Measurements from ENCODE around the gene UBR1. TPM values are rescaled to one million over a fixed set of nuclear protein-coding genes. Genes with fewer than 3 reads are reported as not detected.

UBR1 gene
- total RNA-seq, 1 experiment from 2014 or later, result 22.2 TPM

- Histone ChIP-seq H3K4me2 (ENCODE audit: insufficient read depth, insufficient read length, low read length) (no peak overlapping the region), H3T11ph (ENCODE audit: low read length) (no peak overlapping the region), H3K9ac (ENCODE audit: extremely low read depth, insufficient read length, low read length) (no peak overlapping the region), H3K4ac (ENCODE audit: low read depth, low read length) (no peak overlapping the region), H3K23ac (ENCODE audit: insufficient read length, low read depth, low read length) (no peak overlapping the region), H2BK15ac (ENCODE audit: low read depth, low read length) (no peak overlapping the region), H2AK5ac (ENCODE audit: insufficient read length, low read length) (no peak overlapping the region), H4K20me1 (ENCODE audit: control insufficient read depth, insufficient read depth, insufficient read length) (no peaks in the 10 kb centered on the region), H4K5ac (ENCODE audit: insufficient read length, low read depth, low read length) (no peak overlapping the region), H3K4me1 (ENCODE audit: insufficient read depth, low read length) (no peaks in the 10 kb centered on the region), H2AFZ (ENCODE audit: low read length) (no peak overlapping the region), H3K18ac (ENCODE audit: insufficient read length, low read depth, low read length) (no peak overlapping the region), H3K79me1 (ENCODE audit: insufficient read depth, low read depth, low read length, poor library complexity, severe bottlenecking) (no peaks in the 10 kb centered on the region), H2BK12ac (ENCODE audit: insufficient read length, low read depth, low read length) (no peak overlapping the region), H3K9me3 (ENCODE audit: control insufficient read depth, low read depth, low read length) (no peaks in the 10 kb centered on the region), H3K23me2 (ENCODE audit: insufficient read length, low read depth, low read length, poor library complexity, severe bottlenecking) (no peaks in the 10 kb centered on the region), H2BK120ac (ENCODE audit: low read depth, low read length, poor library complexity, severe bottlenecking) (no peak overlapping the region), H4K91ac (ENCODE audit: insufficient read length, low read depth, low read length) (no peak overlapping the region), H2BK5ac (ENCODE audit: insufficient read length, low read length) (no peak overlapping the region), H4K8ac (replicated peaks; ENCODE audit: insufficient read length, low read depth, low read length) (no peak overlapping the region), H3K79me2 (ENCODE audit: insufficient read depth, low read length) (no peaks in the 10 kb centered on the region), H3K14ac (ENCODE audit: insufficient read depth, low read length) (no peak overlapping the region), H3K56ac (ENCODE audit: insufficient read length, low read depth, low read length) (no peak overlapping the region), H2BK20ac (ENCODE audit: low read depth, low read length, poor library complexity, severe bottlenecking) (no peak overlapping the region), H3K27me3 (ENCODE audit: insufficient read depth, low read length) (no peaks in the 10 kb centered on the region), H3K27ac (ENCODE audit: insufficient read length, low read depth, low read length) (no peak overlapping the region)
- Mint-ChIP-seq H3K27ac (no peak overlapping the region), H3K36me3 (ENCODE audit: insufficient read depth in 1 of 3, low read depth in 3 of 3) (no peaks in the 10 kb centered on the region), H3K9me3 (peaks cover 0 to 2% of the 10 kb centered on the region in 2 experiments; a peak in 1 of 5 replicates), H3K27me3 (ENCODE audit: low read depth) (no peaks in the 10 kb centered on the region), H3K4me1 (no peaks in the 10 kb centered on the region), H3K4me3 (no peak overlapping the region)
- TF ChIP-seq CTCF (conservative IDR thresholded peaks at IDR 0.05), result no peak
- no peak for DNase-seq
- no CpG with 5 or more reads among the region's 7 CpGs for WGBS (ENCODE audit: extremely low coverage, insufficient read length, low lambda C conversion rate)
Observed at GRCh38 chr15:42933886-42934667, 171.8 kb downstream of the UBR1 start.
